K562 (cell line): ENCODE results near the gene PI4K2A. TPM values are rescaled to one million over a fixed set of nuclear protein-coding genes. Genes with fewer than 3 reads are reported as not detected.

Experiments used
- CREB3L1 ChIP-seq: fragments of 450-650 bp; IDR thresholded peaks from 2 replicates; pipeline ENCODE4 v1.6.1; 2014; ENCODE audit warnings: low read depth, mild to moderate bottlenecking, moderate library complexity, borderline replicate concordance
- DPF2 ChIP-seq: fragments of 450-650 bp; IDR thresholded peaks from 2 replicates; pipeline ENCODE4 v1.6.1; 2016
- EGR1 ChIP-seq: fragments of 450-650 bp; conservative IDR thresholded peaks from 2 replicates; pipeline ENCODE4 v1.6.1; 2017; ENCODE audit warnings: mild to moderate bottlenecking
- FOXP1 ChIP-seq: sonication (generic); formaldehyde crosslinking; IDR thresholded peaks from 2 replicates; pipeline ENCODE4 v1.8.0; 2022; ENCODE audit warnings: mild to moderate bottlenecking, missing genetic modification reagents
- HIVEP1 ChIP-seq: fragments of 250-450 bp; sonication (Bioruptor Pico); IDR thresholded peaks from 2 replicates; pipeline ENCODE4 v1.4.0; 2020; ENCODE audit warnings: mild to moderate bottlenecking
- KDM5B ChIP-seq: fragments of 200-600 bp; sonication (generic); IDR thresholded peaks from 2 replicates; pipeline ENCODE4 v1.6.1; 2012; ENCODE audit warnings: low read depth, mild to moderate bottlenecking, moderate library complexity, low read length, control low read depth, inconsistent platforms; ENCODE audit not compliant: insufficient replicate concordance
- NR3C1 ChIP-seq: sonication (generic); formaldehyde crosslinking; IDR thresholded peaks from 2 replicates; pipeline ENCODE4 v1.8.1; 2022; ENCODE audit warnings: missing genetic modification reagents
- PHB2 ChIP-seq: fragments of 450-650 bp; IDR thresholded peaks from 2 replicates; pipeline ENCODE4 v1.6.1; 2017; ENCODE audit warnings: low read depth
- POLR2A ChIP-seq: fragments of 450-650 bp; conservative IDR thresholded peaks from 2 replicates; pipeline ENCODE4 v1.6.1; 2016
- ZFX ChIP-seq: sonication (generic); formaldehyde crosslinking; IDR thresholded peaks from 2 replicates; pipeline ENCODE4 v1.8.0; 2022; ENCODE audit warnings: mild to moderate bottlenecking, missing genetic modification reagents, moderate library complexity
- ZNF12 ChIP-seq: sonication (generic); formaldehyde crosslinking; IDR thresholded peaks from 2 replicates; pipeline ENCODE4 v1.4.0; 2020; ENCODE audit warnings: mild to moderate bottlenecking, missing genetic modification reagents
- ZNF232 ChIP-seq: sonication (generic); formaldehyde crosslinking; IDR thresholded peaks from 2 replicates; pipeline ENCODE4 v1.8.0; 2022; ENCODE audit warnings: mild to moderate bottlenecking, missing genetic modification reagents
- ZNF282 ChIP-seq: sonication (generic); formaldehyde crosslinking; IDR thresholded peaks from 2 replicates; pipeline ENCODE4 v1.8.1; 2023; ENCODE audit warnings: missing genetic modification reagents
- ZNF316 ChIP-seq: fragments of 450-650 bp; IDR thresholded peaks from 2 replicates; pipeline ENCODE4 v1.6.1; 2016
- ZNF695 ChIP-seq: fragments of 450-650 bp; formaldehyde crosslinking; IDR thresholded peaks from 2 replicates; pipeline ENCODE4 v1.4.0; 2020; ENCODE audit warnings: mild to moderate bottlenecking, moderate library complexity
- polyA plus RNA-seq, 8 experiments: library from polyadenylated mRNA; depleted of rRNA in 4 of 8; stranded (reverse) in 5 of 8; unstranded in 3 of 8; fragments of >200 nt; fragmentation: Nextera tagmentation in 2 of 8; fragmentation: Illumina TruSeq in 1 of 8; extraction: Ambion mirVana in 2 of 8; extraction: Trizol in 1 of 8; gene quantifications; 2 replicates each; pipeline versions ENCODE4 v1.2.1 to v1.2.3, GENCODE V29; 2011 to 2014; ENCODE audit warnings: inconsistent platforms in 1 of 8, missing spikeins in 1 of 8
- total RNA-seq, 7 experiments: library from RNA; depleted of rRNA in 6 of 7; stranded (reverse); fragments of >200 nt in 6 of 7; fragmentation: Illumina TruSeq in 2 of 7; extraction: Trizol in 2 of 7; gene quantifications; 2 replicates each; pipeline versions ENCODE4 v1.2.1 to v1.2.3, GENCODE V29; 2011 to 2021; ENCODE audit warnings: low replicate concordance in 1 of 7
- TF ChIP-seq, protein P1 (sequence below): sonication (generic); formaldehyde crosslinking; IDR thresholded peaks from 2 replicates; pipeline ENCODE4 v1.8.1; 2023; ENCODE audit warnings: mild to moderate bottlenecking, missing genetic modification reagents
- TF ChIP-seq, protein P2 (sequence below), 2 experiments: fragments of 250-450 bp in 1 of 2; fragments of 450-650 bp in 1 of 2; sonication (Bioruptor Pico) in 1 of 2; IDR thresholded peaks; 2 replicates each; pipeline versions ENCODE4 v1.6.1 to v1.8.0; 2016 to 2021; ENCODE audit warnings: mild to moderate bottlenecking in 2 of 2, moderate library complexity in 2 of 2, missing compliant biosample characterization in 1 of 2, missing genetic modification characterization in 1 of 2
- TF ChIP-seq, protein P3 (sequence below): sonication (generic); formaldehyde crosslinking; IDR thresholded peaks from 2 replicates; pipeline ENCODE4 v1.8.0; 2022; ENCODE audit warnings: missing genetic modification reagents, mild to moderate bottlenecking, moderate library complexity, borderline replicate concordance
- TF ChIP-seq, protein P4 (sequence below), 2 experiments: fragments of 450-650 bp; conservative IDR thresholded peaks; 2 replicates each; pipeline ENCODE4 v1.6.1; 2017; ENCODE audit warnings: mild to moderate bottlenecking in 2 of 2, moderate library complexity in 2 of 2

Gene PI4K2A
- total and polyA plus RNA-seq, 9 of the 15 experiments (the other 6 are each of a cell fraction or from before 2014, with no cell fraction given) = 4.4 to 28.4 (median 16.5) TPM

DNA sequence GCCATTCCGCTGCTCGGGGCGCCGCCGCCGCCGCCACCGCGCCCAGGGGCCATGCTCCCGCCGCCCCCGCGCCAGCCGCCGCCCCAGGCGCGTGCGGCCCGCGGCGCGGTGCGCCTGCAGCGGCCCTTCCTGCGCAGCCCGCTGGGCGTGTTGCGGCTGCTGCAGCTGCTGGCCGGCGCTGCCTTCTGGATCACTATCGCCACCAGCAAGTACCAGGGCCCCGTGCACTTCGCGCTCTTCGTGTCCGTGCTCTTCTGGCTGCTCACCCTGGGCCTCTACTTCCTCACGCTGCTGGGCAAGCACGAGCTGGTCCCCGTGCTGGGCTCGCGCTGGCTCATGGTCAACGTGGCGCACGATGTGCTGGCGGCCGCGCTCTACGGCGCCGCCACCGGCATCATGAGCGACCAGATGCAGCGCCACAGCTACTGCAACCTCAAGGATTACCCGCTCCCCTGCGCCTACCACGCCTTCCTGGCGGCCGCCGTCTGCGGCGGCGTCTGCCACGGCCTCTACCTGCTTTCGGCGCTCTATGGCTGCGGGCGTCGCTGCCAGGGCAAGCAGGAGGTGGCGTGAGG, 73.4 kb downstream of the PI4K2A start (continued):
- TF ChIP-seq ZNF12 = peak; percentile 19; the same call in 1 of the 2 replicates
- peak; percentile 85; the same call in 1 of the 2 replicates for TF ChIP-seq NR3C1
- TF ChIP-seq EGR1 = no peak
- TF ChIP-seq FOXP1 (CRISPR knock-in tag) = peak; percentile 45; the same call in 1 of the 2 replicates
- TF ChIP-seq DPF2 = no peak
- TF ChIP-seq ZNF316 = no peak
- 0 out of 2 replicates have a peak, but pooled peaks have one; percentile 78 for TF ChIP-seq ZNF232 (CRISPR knock-in tag)
- peak; percentile 53 for TF ChIP-seq KDM5B
- TF ChIP-seq HIVEP1 (CRISPR knock-in tag) = peak; percentile 45; the same call in 1 of the 2 replicates
- TF ChIP-seq, protein P1, sequence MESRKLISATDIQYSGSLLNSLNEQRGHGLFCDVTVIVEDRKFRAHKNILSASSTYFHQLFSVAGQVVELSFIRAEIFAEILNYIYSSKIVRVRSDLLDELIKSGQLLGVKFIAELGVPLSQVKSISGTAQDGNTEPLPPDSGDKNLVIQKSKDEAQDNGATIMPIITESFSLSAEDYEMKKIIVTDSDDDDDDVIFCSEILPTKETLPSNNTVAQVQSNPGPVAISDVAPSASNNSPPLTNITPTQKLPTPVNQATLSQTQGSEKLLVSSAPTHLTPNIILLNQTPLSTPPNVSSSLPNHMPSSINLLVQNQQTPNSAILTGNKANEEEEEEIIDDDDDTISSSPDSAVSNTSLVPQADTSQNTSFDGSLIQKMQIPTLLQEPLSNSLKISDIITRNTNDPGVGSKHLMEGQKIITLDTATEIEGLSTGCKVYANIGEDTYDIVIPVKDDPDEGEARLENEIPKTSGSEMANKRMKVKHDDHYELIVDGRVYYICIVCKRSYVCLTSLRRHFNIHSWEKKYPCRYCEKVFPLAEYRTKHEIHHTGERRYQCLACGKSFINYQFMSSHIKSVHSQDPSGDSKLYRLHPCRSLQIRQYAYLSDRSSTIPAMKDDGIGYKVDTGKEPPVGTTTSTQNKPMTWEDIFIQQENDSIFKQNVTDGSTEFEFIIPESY (CRISPR knock-in tag) = peak; percentile 92
- TF ChIP-seq POLR2A = peak; percentile 59
- peak; percentile 76 for TF ChIP-seq CREB3L1
- no peak for TF ChIP-seq ZNF695
- TF ChIP-seq, protein P2, sequence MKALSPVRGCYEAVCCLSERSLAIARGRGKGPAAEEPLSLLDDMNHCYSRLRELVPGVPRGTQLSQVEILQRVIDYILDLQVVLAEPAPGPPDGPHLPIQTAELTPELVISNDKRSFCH (CRISPR knock-in tag; IDR thresholded peaks at IDR 0.05) = no peak
- TF ChIP-seq, protein P2 (tag; IDR thresholded peaks at IDR 0.05) = peak; percentile 46; the same call in 1 of the 2 replicates
- TF ChIP-seq PHB2 = no peak
- peak; percentile 85; the same call in 1 of the 2 replicates for TF ChIP-seq ZNF282 (CRISPR knock-in tag)
- TF ChIP-seq ZFX (CRISPR knock-in tag) = peak; percentile 80
- TF ChIP-seq, protein P3, sequence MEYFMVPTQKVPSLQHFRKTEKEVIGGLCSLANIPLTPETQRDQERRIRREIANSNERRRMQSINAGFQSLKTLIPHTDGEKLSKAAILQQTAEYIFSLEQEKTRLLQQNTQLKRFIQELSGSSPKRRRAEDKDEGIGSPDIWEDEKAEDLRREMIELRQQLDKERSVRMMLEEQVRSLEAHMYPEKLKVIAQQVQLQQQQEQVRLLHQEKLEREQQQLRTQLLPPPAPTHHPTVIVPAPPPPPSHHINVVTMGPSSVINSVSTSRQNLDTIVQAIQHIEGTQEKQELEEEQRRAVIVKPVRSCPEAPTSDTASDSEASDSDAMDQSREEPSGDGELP (CRISPR knock-in tag) = peak; percentile 43; the same call in 1 of the 2 replicates
- TF ChIP-seq, protein P4, sequence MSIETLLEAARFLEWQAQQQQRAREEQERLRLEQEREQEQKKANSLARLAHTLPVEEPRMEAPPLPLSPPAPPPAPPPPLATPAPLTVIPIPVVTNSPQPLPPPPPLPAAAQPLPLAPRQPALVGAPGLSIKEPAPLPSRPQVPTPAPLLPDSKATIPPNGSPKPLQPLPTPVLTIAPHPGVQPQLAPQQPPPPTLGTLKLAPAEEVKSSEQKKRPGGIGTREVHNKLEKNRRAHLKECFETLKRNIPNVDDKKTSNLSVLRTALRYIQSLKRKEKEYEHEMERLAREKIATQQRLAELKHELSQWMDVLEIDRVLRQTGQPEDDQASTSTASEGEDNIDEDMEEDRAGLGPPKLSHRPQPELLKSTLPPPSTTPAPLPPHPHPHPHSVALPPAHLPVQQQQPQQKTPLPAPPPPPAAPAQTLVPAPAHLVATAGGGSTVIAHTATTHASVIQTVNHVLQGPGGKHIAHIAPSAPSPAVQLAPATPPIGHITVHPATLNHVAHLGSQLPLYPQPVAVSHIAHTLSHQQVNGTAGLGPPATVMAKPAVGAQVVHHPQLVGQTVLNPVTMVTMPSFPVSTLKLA (conservative IDR thresholded peaks at IDR 0.05) = peak in 1 of 2 experiments; percentile 57; a peak in 1 of 4 replicates
